Measurements from ENCODE around the gene MNDA.

- TF ChIP-seq CTCF (IDR thresholded peaks at IDR 0.05; ENCODE audit: borderline replicate concordance, extremely low read depth, low read length, poor library complexity, severe bottlenecking) (no peak), EZH2 (IDR thresholded peaks at IDR 0.05; ENCODE audit: borderline replicate concordance, low read depth, low read length, severe bottlenecking) (no peak)
Observed at GRCh38 chr1:158833264-158833663, 2.1 kb downstream of the MNDA start.
